Fibroblast of the aortic adventitia (primary cell): ENCODE results near the gene UBQLN3. TPM values are rescaled to one million over a fixed set of nuclear protein-coding genes. Genes with fewer than 3 reads are reported as not detected.

ENCODE experiments used
- DNase-seq: peaks from one replicate; pipeline ENCODE4 v3.0.0-alpha.2; 2010; ENCODE audit warnings: low read depth
- H3K4me3 ChIP-seq: 2 replicates; pipeline ENCODE4 v1.5.1; 2011; ENCODE audit warnings: low read depth, mild to moderate bottlenecking, control low read depth, low read length, moderate library complexity
- total RNA-seq: library from RNA; depleted of rRNA; stranded (reverse); fragments of >200 nt; gene quantifications from 2 replicates; pipeline ENCODE4 v1.2.3, GENCODE V29; 2012; ENCODE audit warnings: low replicate concordance
- TF ChIP-seq, protein P1 (sequence below): IDR thresholded peaks from 2 replicates; pipeline ENCODE4 v1.5.1; 2011; ENCODE audit warnings: mild to moderate bottlenecking, low read length, control low read depth, inconsistent platforms; ENCODE audit not compliant: insufficient read depth

UBQLN3 gene
- total RNA-seq, 1 donor = 0.09 TPM

- TF ChIP-seq, protein P1, sequence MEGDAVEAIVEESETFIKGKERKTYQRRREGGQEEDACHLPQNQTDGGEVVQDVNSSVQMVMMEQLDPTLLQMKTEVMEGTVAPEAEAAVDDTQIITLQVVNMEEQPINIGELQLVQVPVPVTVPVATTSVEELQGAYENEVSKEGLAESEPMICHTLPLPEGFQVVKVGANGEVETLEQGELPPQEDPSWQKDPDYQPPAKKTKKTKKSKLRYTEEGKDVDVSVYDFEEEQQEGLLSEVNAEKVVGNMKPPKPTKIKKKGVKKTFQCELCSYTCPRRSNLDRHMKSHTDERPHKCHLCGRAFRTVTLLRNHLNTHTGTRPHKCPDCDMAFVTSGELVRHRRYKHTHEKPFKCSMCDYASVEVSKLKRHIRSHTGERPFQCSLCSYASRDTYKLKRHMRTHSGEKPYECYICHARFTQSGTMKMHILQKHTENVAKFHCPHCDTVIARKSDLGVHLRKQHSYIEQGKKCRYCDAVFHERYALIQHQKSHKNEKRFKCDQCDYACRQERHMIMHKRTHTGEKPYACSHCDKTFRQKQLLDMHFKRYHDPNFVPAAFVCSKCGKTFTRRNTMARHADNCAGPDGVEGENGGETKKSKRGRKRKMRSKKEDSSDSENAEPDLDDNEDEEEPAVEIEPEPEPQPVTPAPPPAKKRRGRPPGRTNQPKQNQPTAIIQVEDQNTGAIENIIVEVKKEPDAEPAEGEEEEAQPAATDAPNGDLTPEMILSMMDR = no peak
- DNase-seq = no peak
- no peak overlapping the region for H3K4me3 ChIP-seq
Observed at GRCh38 chr11:5547982-5548381, 38.2 kb upstream of the UBQLN3 start.

GRCh38 chr11:5546457-5546856, 36.7 kb upstream of the UBQLN3 start:
- DNase-seq = no peak
- no peak overlapping the region for H3K4me3 ChIP-seq
- TF ChIP-seq, protein P1 = no peak

DNA sequence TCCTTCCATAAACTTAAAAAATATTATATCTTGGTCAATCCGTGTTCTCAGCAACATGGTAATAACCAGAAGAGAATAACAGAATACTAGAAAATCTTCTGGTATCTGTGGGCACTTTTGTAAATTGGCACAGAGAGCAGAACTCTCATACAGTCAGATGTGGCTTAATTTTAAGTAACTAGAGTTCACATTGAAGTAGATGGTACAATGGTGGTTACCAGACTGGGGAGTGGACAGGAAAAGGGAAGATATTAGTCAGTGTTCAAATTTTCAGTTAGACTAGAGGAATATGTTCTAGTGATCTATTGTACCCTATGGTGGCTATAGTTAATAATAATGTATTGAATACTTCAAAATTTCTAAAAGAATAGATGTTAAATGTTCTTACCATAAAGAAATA, 31.7 kb upstream of the UBQLN3 start:
- no peak for DNase-seq
- no peak overlapping the region for H3K4me3 ChIP-seq
- TF ChIP-seq, protein P1 = no peak

- no peak for DNase-seq
- H3K4me3 ChIP-seq = no peak overlapping the region
- TF ChIP-seq, protein P1 = no peak
Observed at GRCh38 chr11:5536482-5536881, 26.7 kb upstream of the UBQLN3 start.

DNA sequence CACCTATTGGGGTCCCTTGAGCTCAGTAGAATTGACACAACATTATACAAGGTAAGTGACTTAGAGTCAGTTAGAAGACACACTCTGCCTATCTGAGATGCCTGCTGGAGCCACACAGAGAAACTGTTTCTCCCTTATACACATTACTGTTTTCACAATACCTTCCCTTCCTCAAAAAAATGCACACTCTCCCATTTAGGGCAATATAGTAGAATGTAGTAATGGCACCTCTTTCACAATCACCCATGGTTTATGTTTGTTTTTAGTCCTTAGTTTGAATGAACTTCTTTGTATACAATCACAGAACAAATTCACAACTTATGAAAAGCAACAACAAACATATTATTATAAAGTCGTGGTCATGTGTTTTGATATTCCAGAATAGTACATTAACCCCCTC, 24.3 kb upstream of the UBQLN3 start:
- no peak overlapping the region for H3K4me3 ChIP-seq
- no peak for DNase-seq
- TF ChIP-seq, protein P1 = no peak

DNA sequence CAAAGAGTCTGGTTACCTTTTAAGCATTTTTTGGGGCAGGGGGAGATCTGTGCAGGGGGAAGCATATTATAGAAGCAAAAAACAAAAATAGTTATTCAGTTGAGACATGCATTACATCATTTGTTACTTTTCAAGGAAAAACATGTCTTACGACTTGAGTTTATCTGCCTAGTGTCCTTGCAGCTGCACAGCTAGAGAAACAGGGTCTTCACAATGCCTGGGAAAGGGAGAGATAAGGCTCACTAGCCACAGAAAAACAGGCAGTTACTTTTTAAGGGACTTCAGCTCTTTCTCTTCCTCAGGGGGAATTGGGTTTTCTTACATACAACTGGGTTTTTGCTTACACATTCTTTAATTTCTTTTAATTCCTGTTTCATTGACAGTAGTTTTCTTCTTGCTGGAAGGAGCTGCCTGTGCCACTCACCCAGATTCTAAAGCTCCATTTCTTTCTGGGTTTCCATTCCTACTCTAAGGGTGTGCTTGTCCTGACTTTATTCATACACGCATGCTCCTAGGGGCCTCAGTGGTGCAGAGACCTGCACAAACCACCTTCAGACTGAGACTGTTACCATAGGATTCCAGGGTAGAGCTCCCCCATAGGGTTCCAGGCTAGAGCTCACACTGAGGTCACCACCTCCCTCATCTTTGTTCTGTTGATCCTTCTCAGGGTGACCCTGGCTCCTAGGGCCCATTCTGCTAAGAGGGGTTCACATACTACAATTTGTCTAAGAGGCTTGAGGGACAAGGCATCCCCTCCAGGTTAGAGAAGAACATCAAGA, 21.5 kb upstream of the UBQLN3 start:
- TF ChIP-seq, protein P1 = no peak
- no peak for DNase-seq
- H3K4me3 ChIP-seq = no peak overlapping the region

DNA sequence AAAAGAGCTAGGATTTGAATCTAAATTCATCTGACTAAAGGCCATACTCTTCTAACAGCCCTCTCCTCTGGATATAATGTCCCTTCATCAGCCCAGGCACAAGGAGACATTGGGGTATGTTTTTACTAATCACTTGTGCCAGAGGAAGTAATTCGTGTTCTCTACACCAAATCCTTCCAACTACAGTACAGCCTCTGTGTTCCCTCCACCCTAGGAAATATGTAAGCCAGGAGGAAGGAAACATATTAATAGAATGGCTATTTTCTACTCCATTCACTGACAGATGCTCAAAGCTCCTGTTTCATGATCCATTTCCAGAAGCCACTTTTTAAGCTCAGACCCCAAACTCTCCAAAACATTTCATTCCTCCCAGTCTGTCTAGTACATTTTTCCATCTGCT, 18.7 kb upstream of the UBQLN3 start:
- H3K4me3 ChIP-seq = no peak overlapping the region
- TF ChIP-seq, protein P1 = no peak
- DNase-seq = no peak
